ENCODE measurements around the gene UBAC1.

Gene UBAC1, protein sequence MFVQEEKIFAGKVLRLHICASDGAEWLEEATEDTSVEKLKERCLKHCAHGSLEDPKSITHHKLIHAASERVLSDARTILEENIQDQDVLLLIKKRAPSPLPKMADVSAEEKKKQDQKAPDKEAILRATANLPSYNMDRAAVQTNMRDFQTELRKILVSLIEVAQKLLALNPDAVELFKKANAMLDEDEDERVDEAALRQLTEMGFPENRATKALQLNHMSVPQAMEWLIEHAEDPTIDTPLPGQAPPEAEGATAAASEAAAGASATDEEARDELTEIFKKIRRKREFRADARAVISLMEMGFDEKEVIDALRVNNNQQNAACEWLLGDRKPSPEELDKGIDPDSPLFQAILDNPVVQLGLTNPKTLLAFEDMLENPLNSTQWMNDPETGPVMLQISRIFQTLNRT

DNA sequence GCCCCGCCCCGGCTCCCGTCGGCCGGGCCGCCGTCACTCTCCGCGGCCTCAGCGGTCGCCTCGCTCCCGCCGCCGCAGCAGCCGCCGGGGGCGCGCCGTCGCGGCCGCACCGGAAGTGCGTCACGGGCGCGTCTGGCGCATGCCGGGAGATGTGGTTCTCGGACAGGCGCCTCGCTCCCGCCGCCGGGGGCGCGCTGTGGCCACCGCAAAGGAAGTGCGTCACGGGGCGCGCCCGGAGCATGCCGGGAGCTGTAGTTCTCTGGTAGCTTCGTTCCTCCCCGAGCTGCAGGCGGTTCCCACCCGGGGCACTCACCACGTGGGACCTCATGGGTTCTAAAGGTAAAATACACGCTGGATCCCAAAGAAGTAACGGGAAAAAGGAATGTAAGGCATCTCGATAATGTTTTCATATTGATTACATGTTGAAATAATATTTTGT lies at the start of gene UBAC1:
Gene UBAC1 (minus strand): TSS at position 97 of the 439 bp plus-strand sequence. CDS start 211 bp downstream, outside the sequence.
- no peak for TF ChIP-seq ZNF274 (IDR thresholded peaks at IDR 0.05; ENCODE audit: low read depth, low read length)
- H3K4me3 ChIP-seq (ENCODE audit: low read length) = peak within 1 kb of the TSS; percentile 93

DNA sequence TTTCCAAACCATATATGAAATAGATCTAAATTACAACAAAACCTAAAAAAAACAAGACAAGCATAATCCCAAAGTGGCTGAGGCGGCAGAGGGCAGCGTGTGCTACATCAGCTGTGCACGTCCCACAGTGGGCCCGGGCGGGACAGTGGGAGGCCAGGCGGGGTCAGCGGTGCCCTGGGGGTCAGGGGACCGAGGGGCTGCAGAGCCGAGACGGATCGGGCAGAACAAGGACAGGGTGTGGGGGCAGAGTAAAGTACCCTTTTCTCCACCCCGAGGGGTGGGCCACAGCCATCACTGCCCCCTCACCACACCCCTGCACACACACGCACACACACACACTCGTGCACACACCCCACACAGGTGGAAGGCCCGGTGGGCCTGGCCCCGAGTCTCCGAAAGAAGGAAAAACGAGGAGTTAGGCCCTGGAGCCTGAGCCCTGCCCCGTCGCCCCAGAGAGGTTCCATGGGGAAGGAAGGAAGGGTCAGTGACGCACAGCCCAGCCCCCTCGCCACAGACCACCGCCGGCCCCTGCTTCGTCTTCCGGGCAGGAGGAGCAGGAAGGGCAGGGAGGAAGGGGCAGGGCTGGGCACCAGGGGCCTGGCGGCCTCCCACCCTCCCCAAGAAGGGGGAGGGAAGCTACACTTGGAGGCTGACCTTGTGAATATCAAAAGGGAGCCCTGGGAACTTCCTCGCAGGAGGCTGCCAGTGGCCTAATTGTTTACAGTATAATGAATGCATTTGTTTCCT lies 49.6 kb upstream of the UBAC1 start:
- TF ChIP-seq ZNF274 (IDR thresholded peaks at IDR 0.05; ENCODE audit: low read depth, low read length) = no peak
- no peak overlapping the region for H3K4me3 ChIP-seq (ENCODE audit: low read length)

DNA sequence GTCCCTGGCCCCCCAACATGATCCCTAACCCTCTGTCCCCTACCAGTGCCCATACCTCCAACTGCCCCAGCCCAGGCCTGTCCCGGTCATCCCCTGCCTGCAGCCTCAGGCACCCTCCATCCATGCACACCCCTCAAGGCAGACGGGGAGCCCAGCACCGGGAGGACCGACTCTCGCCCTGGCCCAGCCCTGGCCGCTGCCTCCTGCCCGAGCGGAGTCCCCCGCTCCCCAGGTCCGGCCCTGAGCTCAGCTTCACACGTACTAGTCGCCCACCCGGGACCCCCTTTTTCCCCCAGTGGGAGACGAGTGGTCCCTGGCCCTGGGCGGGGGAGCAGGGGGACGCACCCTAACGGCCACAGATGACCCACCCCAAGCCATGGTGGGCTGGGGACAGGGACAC lies 49.0 kb upstream of the UBAC1 start:
- no peak for TF ChIP-seq ZNF274 (IDR thresholded peaks at IDR 0.05; ENCODE audit: low read depth, low read length)
- no peak overlapping the region for H3K4me3 ChIP-seq (ENCODE audit: low read length)

DNA sequence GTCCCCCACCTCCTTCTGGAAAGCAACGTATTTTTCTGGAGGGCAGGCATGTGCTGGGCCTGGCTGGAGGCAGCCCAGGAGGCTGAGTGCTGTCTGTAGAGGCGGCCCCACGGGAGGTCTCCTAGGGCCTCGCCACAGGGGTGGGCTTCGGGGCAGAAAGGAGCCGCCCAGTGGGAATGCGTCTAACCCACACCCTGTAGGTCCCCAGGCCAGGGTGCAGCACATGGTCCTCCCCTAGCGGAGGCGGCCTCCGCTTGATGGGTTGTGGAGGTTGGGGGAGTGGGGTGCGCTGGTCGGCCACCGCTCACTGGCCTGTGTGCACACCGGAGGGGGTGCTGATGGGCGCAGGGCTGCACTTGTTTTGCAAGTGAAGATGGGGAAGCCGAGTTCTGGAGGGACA lies 48.3 kb upstream of the UBAC1 start:
- no peak for TF ChIP-seq ZNF274 (IDR thresholded peaks at IDR 0.05; ENCODE audit: low read depth, low read length)
- H3K4me3 ChIP-seq (ENCODE audit: low read length) = no peak overlapping the region

DNA sequence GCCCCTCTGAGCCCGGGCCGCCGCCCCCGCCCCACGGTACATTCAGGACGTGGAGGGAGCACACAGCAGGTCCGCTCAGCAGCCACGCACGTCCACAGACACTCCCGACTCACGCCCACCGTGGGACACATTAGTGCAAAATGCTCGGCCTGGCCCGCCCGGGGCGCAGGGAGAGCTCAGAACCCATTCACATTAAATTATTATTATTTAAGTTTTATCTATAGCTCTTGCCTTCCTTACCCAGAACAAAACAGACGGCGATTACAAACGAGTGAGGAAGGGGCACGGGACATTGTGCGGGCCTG lies 47.5 kb upstream of the UBAC1 start:
- no peak overlapping the region for H3K4me3 ChIP-seq (ENCODE audit: low read length)
- TF ChIP-seq ZNF274 (IDR thresholded peaks at IDR 0.05; ENCODE audit: low read depth, low read length) = no peak

DNA sequence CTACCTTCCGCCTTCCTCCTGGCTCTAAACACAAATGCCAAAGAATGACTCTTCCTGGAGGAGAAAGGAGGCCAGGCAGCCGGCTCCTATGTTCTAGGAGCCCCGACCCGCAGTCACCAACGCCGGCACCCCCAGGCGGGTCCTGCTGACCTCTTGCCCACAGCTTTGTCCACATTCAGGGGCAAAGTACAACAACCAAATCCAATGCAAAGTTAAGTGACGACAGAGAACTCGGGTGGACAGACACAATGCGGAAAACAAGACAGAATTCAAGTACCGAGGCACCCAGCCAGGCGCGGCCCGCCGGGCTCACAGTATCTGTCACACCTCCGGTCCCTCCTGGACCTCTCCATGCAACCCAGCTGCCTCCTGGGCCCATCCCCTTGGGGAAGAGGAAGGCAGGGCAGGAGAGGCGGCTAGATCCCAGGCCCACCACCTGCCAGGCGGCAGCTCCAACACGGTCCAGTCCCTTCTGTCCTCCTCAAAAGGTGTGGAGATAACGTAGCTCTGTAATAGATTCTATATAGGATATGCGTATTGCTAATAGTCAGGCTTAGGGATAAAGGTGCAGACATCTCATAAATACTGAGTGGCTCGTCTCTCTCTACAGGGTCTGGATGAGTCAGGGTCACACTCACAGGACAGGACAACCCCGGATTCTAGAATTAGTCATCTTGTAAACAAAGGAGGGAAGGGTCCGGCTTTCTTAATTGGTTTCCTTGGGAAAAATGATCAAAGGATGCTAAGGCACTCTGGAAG lies 46.9 kb upstream of the UBAC1 start:
- no peak overlapping the region for H3K4me3 ChIP-seq (ENCODE audit: low read length)
- no peak for TF ChIP-seq ZNF274 (IDR thresholded peaks at IDR 0.05; ENCODE audit: low read depth, low read length)

DNA sequence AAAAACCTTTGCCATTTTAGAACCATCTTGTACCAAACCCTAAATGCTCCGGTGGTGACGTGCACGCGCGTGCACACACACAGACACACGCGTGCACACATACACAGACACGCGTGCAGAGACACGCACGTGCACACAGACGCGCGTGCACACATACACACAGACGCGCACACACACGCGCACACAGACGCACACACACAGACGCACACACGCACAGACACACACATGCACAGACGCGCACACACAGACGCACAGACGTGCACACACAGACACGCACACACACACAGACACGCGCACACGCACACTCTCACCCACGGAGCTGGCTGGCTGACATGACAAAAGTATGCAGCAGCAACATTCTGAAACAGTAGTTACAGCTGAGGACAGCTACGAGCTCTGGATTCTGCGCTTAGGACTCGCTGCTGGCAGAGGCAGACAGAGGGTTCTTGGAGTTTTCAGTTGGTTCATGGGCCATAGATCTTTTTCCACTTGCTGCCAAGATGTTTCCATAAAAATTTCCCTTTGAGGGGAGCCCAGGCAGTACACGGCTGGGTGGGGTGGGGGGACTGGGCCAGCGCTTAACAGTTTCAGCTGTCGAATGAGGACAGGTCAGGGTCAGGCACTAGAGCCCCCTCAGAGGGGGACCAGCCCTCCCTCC lies 46.2 kb upstream of the UBAC1 start:
- TF ChIP-seq ZNF274 (IDR thresholded peaks at IDR 0.05; ENCODE audit: low read depth, low read length) = no peak
- H3K4me3 ChIP-seq (ENCODE audit: low read length) = no peak overlapping the region

DNA sequence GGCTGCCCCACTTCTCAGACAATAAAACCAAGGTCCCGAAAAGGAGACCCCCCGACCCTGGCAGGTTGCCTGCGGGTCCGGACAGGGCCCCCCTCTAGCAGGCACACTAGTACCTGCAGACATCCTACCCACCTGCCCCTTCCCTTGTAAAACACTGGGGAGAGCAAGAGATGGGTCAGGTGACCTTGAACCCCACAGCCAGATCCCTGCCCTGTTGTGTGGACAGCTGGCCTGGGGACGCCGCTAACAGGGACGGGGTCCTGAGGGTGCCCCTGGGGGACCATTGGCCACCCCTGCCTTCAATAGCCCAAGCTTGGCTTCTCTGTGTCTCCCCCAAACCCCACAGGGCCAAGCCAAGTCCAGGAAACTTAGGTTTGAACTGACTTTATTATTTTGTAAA lies 45.0 kb upstream of the UBAC1 start:
- TF ChIP-seq ZNF274 (IDR thresholded peaks at IDR 0.05; ENCODE audit: low read depth, low read length) = no peak
- no peak overlapping the region for H3K4me3 ChIP-seq (ENCODE audit: low read length)

DNA sequence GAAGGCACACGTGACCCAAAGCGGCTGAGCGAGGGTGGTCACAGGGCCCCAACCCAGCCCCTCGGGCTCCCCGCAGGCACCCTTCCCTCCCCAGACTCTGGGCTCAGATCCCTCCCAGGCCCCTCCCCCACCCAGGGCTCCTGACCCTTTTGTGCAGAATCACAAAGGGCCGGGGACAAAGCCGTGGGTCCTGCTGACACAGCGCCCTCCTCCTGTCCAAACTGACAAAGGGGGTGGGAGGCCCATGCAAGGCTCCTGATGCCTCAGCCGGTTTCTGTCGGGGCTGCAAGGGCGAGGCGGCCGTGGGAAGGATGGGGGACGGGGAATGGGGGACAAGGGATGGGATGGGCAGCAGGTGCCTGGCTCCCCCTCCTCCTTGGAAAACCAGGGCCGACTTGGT lies 43.5 kb upstream of the UBAC1 start:
- no peak for TF ChIP-seq ZNF274 (IDR thresholded peaks at IDR 0.05; ENCODE audit: low read depth, low read length)
- H3K4me3 ChIP-seq (ENCODE audit: low read length) = no peak overlapping the region

DNA sequence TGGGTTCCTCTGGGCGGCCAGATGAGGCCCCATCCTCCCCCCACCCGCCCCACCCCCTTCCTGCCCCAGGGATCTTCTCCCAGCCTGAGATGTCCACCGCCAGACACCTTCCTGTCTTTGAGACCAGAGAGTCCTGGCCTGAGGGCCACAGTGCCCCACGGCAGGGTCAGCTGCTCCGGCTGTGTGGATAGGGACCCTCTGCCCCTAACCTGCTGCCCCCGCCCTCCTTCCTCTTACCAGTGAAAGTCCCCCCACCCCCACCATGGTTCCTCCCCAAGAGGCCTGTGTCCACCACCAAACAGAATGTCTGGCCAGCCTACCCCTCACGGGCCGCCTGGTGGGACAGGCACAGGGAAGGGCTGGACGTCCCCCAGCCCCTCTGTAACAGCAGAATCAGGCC lies 43.0 kb upstream of the UBAC1 start:
- H3K4me3 ChIP-seq (ENCODE audit: low read length) = no peak overlapping the region
- no peak for TF ChIP-seq ZNF274 (IDR thresholded peaks at IDR 0.05; ENCODE audit: low read depth, low read length)

DNA sequence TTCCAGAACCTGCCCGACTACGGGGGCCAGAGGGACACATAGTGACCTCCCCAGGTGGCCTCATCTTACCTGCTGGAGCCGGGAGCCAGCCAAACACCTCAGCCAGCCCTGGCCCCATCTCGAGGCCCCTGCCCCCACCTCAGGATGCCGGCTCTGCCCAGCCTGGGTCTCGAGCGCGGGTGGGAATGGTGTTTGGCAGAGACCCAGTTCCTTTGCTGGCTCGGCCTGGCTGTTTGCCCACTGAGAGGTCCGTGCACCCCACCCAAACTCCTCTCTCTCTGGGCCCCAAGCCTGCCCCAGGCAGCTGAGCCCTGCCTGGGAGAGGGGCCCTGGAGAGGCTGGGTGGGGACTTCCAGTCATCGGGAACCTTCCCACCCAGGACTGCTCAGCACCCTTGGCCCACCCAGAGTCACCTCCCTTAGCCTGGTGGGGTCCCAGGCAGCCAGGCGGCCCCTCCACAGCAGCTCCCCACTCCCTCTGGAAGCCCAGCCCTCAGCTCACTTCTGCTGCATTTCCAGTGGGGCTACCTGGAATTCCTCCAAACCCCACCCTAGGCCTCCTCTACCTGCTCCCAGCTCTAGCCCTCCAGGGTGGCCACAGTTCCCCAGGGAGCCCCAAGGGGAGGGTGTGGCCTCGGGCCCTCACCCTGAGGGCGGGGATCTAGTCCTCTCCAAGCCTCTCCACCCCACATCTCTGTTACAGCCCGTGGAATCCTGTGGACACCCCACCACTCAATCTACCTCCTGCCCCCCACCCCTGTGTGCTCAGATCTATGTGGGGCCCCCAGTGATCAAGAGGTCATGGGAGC lies 42.4 kb upstream of the UBAC1 start:
- no peak overlapping the region for H3K4me3 ChIP-seq (ENCODE audit: low read length)
- TF ChIP-seq ZNF274 (IDR thresholded peaks at IDR 0.05; ENCODE audit: low read depth, low read length) = no peak

DNA sequence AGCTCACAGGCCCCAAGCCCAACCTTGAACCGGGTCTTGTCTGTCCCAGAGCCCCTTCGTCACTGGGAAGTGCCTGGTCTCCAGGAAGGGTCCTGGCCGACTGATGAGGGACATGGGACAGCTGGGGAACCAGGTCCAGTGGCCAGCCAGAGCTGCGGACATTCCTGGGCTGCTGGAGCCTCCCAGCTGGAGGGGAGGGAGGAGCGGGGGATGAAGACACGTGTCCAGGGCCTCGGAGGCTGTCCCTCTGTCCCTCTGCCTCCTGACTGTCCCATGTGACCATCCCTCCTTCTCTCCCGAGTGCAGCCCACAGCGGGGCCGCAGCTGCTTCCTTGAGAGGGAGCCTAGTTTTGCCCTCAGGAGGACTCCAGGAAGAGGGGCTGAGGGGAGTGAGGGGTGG lies 41.7 kb upstream of the UBAC1 start:
- H3K4me3 ChIP-seq (ENCODE audit: low read length) = no peak overlapping the region
- no peak for TF ChIP-seq ZNF274 (IDR thresholded peaks at IDR 0.05; ENCODE audit: low read depth, low read length)

DNA sequence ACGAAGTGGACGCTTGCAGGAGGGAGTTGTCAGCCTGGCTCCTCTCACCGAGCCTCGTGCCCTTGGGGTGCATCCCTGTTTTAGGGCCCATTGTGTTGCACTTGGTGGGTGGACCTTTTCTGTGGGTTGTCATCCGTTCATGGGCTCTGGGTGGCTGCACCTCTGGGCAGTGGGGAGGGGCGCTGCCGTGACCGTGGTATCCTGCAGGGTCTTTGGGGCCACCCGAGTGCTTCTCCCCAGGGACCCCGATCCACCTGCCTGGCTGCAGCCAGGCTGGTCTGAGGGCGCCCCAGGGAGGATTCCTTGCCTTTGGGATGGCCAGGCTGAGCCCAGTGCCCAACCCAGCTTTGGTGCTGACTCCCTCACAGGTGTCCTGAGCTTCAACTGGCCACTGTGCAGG lies 41.0 kb upstream of the UBAC1 start:
- no peak for TF ChIP-seq ZNF274 (IDR thresholded peaks at IDR 0.05; ENCODE audit: low read depth, low read length)
- H3K4me3 ChIP-seq (ENCODE audit: low read length) = no peak overlapping the region

Measured in GM08714 (cell line).